ENCODE measurements around the gene RNF38. TPM values are rescaled to one million over a fixed set of nuclear protein-coding genes. Genes with fewer than 3 reads are reported as not detected.

The RNF38 gene
- total and polyA plus RNA-seq, 9 of the 15 experiments (the other 6 are each of a cell fraction or from before 2014, with no cell fraction given): 1.6 to 9.8 (median 4.5) TPM

- H3K9me3 ChIP-seq (replicated peaks; ENCODE audit: control insufficient read depth, insufficient read depth, low read depth, low read length): no peaks in the 10 kb centered on the region
- no peaks in the 10 kb centered on the region for H3K36me3 ChIP-seq (ENCODE audit: control insufficient read depth, insufficient read depth, low read length)
- intact Hi-C loops (cut with micrococcal nuclease): no loop called here
- BruUV-seq (replicated peaks): no TSS peak
- TF ChIP-seq CREB1 (IDR thresholded peaks at IDR 0.05) (no peak), CREB1 (CRISPR knock-in tag; IDR thresholded peaks at IDR 0.05) (no peak)
- H3K27me3 ChIP-seq (ENCODE audit: control insufficient read depth in 2 of 2, insufficient read depth in 2 of 2, low read length in 2 of 2): no peaks in the 10 kb centered on the region
- no peak for ATAC-seq
- H3K4me1 ChIP-seq (replicated peaks in 1 of 2; ENCODE audit: control insufficient read depth in 2 of 2, insufficient read depth in 2 of 2, low read length in 2 of 2): no peaks in the 10 kb centered on the region; a peak in 1 of 5 replicates
- ChIA-PET POLR2A (interaction anchor here (0.9 kb wide), 1 partner anchor 10 kb away, joined by 3 read pairs; no protein-coding TSS in a partner anchor), CTCF (ENCODE audit: low intra/inter-chr PET ratio) (no interaction called here)
- H4K20me1 ChIP-seq (replicated peaks; ENCODE audit: control insufficient read depth, insufficient read depth, low read length): no peaks in the 10 kb centered on the region
- H3K4me2 ChIP-seq (ENCODE audit: insufficient read depth, low read length): no peak overlapping the region
- no peak overlapping the region for H3K27ac ChIP-seq (ENCODE audit: extremely low read depth, low read depth, low read length)
- WGBS (ENCODE audit: insufficient coverage, low coverage, missing lambda C conversion rate): 27% methylated on average over 2 of the region's 3 CpGs
- no peak for FAIRE-seq
- H3K79me2 ChIP-seq (ENCODE audit: control insufficient read depth, insufficient read depth, low read length): no peaks in the 10 kb centered on the region
- no peak overlapping the region for H2AFZ ChIP-seq (ENCODE audit: low read depth, low read length)
- no peak overlapping the region for H3K9ac ChIP-seq (ENCODE audit: insufficient read depth in 1 of 2, low read depth in 2 of 2, low read length in 2 of 2)
- no peak overlapping the region for H3K4me3 ChIP-seq
- DNase-seq (ENCODE audit: extremely low read depth in 1 of 4, low spot score in 3 of 4): no peak
- no peaks in the 10 kb centered on the region for H3K9me1 ChIP-seq (ENCODE audit: control insufficient read depth, insufficient read depth, low read length)
- in situ Hi-C loops (cut with MboI): no loop called here
These were observed 84.8 kb downstream of the RNF38 start for GRCh38 chr9:36315283-36315682.

GRCh38 chr9:36314740-36315139 lies 85.3 kb downstream of the RNF38 start:
- Histone ChIP-seq H3K9me3 (replicated peaks; ENCODE audit: control insufficient read depth, insufficient read depth, low read depth, low read length) (no peaks in the 10 kb centered on the region), H3K9me1 (ENCODE audit: control insufficient read depth, insufficient read depth, low read length) (no peaks in the 10 kb centered on the region), H3K9ac (ENCODE audit: insufficient read depth in 1 of 2, low read depth in 2 of 2, low read length in 2 of 2) (no peak overlapping the region), H3K36me3 (ENCODE audit: control insufficient read depth, insufficient read depth, low read length) (no peaks in the 10 kb centered on the region), H3K27me3 (ENCODE audit: control insufficient read depth in 2 of 2, insufficient read depth in 2 of 2, low read length in 2 of 2) (no peaks in the 10 kb centered on the region), H3K4me2 (ENCODE audit: insufficient read depth, low read length) (no peak overlapping the region), H3K4me3 (no peak overlapping the region), H3K4me1 (replicated peaks in 1 of 2; ENCODE audit: control insufficient read depth in 2 of 2, insufficient read depth in 2 of 2, low read length in 2 of 2) (no peaks in the 10 kb centered on the region; a peak in 1 of 5 replicates), H4K20me1 (replicated peaks; ENCODE audit: control insufficient read depth, insufficient read depth, low read length) (no peaks in the 10 kb centered on the region), H2AFZ (ENCODE audit: low read depth, low read length) (no peak overlapping the region), H3K79me2 (ENCODE audit: control insufficient read depth, insufficient read depth, low read length) (no peaks in the 10 kb centered on the region), H3K27ac (ENCODE audit: extremely low read depth, low read depth, low read length) (no peak overlapping the region)
- FAIRE-seq (no peak), DNase-seq (ENCODE audit: extremely low read depth in 1 of 4, low spot score in 3 of 4) (no peak), ATAC-seq (no peak)
- 33% methylated on average over 1 of the region's 2 CpGs for WGBS (ENCODE audit: insufficient coverage, low coverage, missing lambda C conversion rate)
- CTCF ChIA-PET (ENCODE audit: low intra/inter-chr PET ratio): no interaction called here
- in situ Hi-C loops (cut with MboI) (no loop called here), intact Hi-C loops (cut with micrococcal nuclease) (no loop called here)
- POLR2A ChIA-PET: interaction anchor here (0.9 kb wide), 1 partner anchor 11 kb away, joined by 3 read pairs; no protein-coding TSS in a partner anchor
- TF ChIP-seq HSF4 (CRISPR knock-in tag; IDR thresholded peaks at IDR 0.05; ENCODE audit: borderline replicate concordance): no peak
- no peak for TF ChIP-seq MCM3 (IDR thresholded peaks at IDR 0.05)
- TF ChIP-seq SMARCC2 (IDR thresholded peaks at IDR 0.05; ENCODE audit: low read depth): no peak
- TF ChIP-seq SNIP1 (IDR thresholded peaks at IDR 0.05; ENCODE audit: low read depth): no peak
- TF ChIP-seq TAF15 (IDR thresholded peaks at IDR 0.05; ENCODE audit: low read depth, low read length): no peak
- no TSS peak for BruUV-seq (replicated peaks)

All from K562 (cell line).